ENCODE results near the gene IL17D. TPM values are rescaled to one million over a fixed set of nuclear protein-coding genes. Genes with fewer than 3 reads are reported as not detected.

Gene IL17D
- total RNA-seq, 1 experiment from 2014 or later, result not detected

- no peaks in the 10 kb centered on the region for H3K27me3 ChIP-seq (ENCODE audit: control insufficient read depth, insufficient read depth, low read length)
- no peak overlapping the region for H3K4me3 ChIP-seq (ENCODE audit: insufficient read depth, low read depth, low read length)
- no peaks in the 10 kb centered on the region for H3K36me3 ChIP-seq (replicated peaks; ENCODE audit: control insufficient read depth, insufficient read depth, low read length)
- no peak for DNase-seq
Measured at GRCh38 chr13:20767309-20767943, 63.9 kb downstream of the IL17D start.

GRCh38 chr13:20769091-20769490 lies 65.6 kb downstream of the IL17D start:
- Histone ChIP-seq H3K4me3 (ENCODE audit: insufficient read depth, low read depth, low read length) (no peak overlapping the region), H3K36me3 (replicated peaks; ENCODE audit: control insufficient read depth, insufficient read depth, low read length) (no peaks in the 10 kb centered on the region), H3K27me3 (ENCODE audit: control insufficient read depth, insufficient read depth, low read length) (no peaks in the 10 kb centered on the region)
- DNase-seq, result no peak

GRCh38 chr13:20769834-20770233 lies 66.3 kb downstream of the IL17D start:
- Histone ChIP-seq H3K4me3 (ENCODE audit: insufficient read depth, low read depth, low read length) (no peak overlapping the region), H3K36me3 (replicated peaks; ENCODE audit: control insufficient read depth, insufficient read depth, low read length) (no peaks in the 10 kb centered on the region), H3K27me3 (ENCODE audit: control insufficient read depth, insufficient read depth, low read length) (no peaks in the 10 kb centered on the region)
- no peak for DNase-seq

Other genes with a start within 250 kb of the IL17D start
- 0.14 and 0.18 TPM in 2 replicates for gene CRYL1, start 177.8 kb upstream of the IL17D start, total RNA-seq (2014; rRNA removed; shearing (Covaris generic))
- 2.3 and 3.4 TPM in 2 replicates for gene IFT88, start 136.5 kb upstream of the IL17D start, total RNA-seq (2014; rRNA removed; shearing (Covaris generic))
- gene EEF1AKMT1, start 70.3 kb downstream of the IL17D start, total RNA-seq (2014; rRNA removed; shearing (Covaris generic)), result 0.96 and 2.6 TPM in 2 replicates
- gene XPO4, start 199.0 kb downstream of the IL17D start, total RNA-seq (2014; rRNA removed; shearing (Covaris generic)), result 33.4 and 34.4 TPM in 2 replicates